22Rv1 (cell line): ENCODE measurements around the gene MBNL3.

ENCODE experiments used
- ZFX ChIP-seq: fragments of 450-650 bp; IDR thresholded peaks from 2 replicates; pipeline ENCODE4 v1.6.1; 2017; ENCODE audit warnings: antibody characterized with exemption, borderline replicate concordance
- TF ChIP-seq, protein P1 (sequence below): fragments of 450-650 bp; IDR thresholded peaks from 2 replicates; pipeline ENCODE4 v1.5.1; 2017; ENCODE audit warnings: mild to moderate bottlenecking

DNA sequence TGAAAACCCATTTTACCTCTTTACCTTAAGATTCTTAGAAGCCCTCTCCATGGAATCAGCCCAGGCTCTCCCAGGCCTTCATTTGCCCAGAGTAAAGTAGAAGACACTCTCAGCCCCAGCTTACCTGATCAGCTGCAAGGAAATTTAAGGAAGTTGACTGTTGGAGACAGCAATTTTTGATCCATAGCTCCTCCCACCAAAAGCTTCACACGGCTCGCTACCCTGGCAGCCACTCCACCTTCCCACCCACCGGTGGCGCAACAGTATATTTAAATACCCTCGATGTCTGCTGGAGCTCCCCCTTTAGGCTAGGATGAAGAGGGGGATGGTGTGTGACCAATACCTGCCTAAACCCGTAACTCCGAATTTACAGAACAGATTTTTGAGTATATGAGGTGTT is 75.4 kb downstream of the MBNL3 start:
- TF ChIP-seq, protein P1, sequence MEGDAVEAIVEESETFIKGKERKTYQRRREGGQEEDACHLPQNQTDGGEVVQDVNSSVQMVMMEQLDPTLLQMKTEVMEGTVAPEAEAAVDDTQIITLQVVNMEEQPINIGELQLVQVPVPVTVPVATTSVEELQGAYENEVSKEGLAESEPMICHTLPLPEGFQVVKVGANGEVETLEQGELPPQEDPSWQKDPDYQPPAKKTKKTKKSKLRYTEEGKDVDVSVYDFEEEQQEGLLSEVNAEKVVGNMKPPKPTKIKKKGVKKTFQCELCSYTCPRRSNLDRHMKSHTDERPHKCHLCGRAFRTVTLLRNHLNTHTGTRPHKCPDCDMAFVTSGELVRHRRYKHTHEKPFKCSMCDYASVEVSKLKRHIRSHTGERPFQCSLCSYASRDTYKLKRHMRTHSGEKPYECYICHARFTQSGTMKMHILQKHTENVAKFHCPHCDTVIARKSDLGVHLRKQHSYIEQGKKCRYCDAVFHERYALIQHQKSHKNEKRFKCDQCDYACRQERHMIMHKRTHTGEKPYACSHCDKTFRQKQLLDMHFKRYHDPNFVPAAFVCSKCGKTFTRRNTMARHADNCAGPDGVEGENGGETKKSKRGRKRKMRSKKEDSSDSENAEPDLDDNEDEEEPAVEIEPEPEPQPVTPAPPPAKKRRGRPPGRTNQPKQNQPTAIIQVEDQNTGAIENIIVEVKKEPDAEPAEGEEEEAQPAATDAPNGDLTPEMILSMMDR: no peak
- TF ChIP-seq ZFX: no peak
